Measurements from ENCODE around the gene PANK1. TPM values are rescaled to one million over a fixed set of nuclear protein-coding genes. Genes with fewer than 3 reads are reported as not detected.

PANK1 gene
- polyA plus RNA-seq, 1 of the 3 experiments (the other 2 are of a cell fraction) = 4.2 TPM

GRCh38 chr10:89589101-89589720 lies 55.8 kb downstream of the PANK1 start:
- no peaks in the 10 kb centered on the region for H4K20me1 ChIP-seq (ENCODE audit: insufficient read depth)
- H3K36me3 ChIP-seq (replicated peaks in 1 of 2; ENCODE audit: control insufficient read depth in 1 of 2, insufficient read depth in 2 of 2, low read length in 1 of 2) = peaks cover 19 to 52% of the 10 kb centered on the region in 2 experiments
- no peak overlapping the region for H3K4me3 ChIP-seq (ENCODE audit: low read depth in 2 of 2, low read length in 1 of 2)
- no peaks in the 10 kb centered on the region for H3K9me2 ChIP-seq
- ChIA-PET POLR2A (no interaction called here), CTCF (interaction anchor here (2.0 kb wide), 1 partner anchor 24 kb away, joined by 5 read pairs; no protein-coding TSS in a partner anchor)
- no peak overlapping the region for H2AFZ ChIP-seq (ENCODE audit: low read depth)
- H3K4me2 ChIP-seq = no peak overlapping the region
- H3K9me3 ChIP-seq = no peaks in the 10 kb centered on the region
- WGBS (ENCODE audit: low lambda C conversion rate) = 97% methylated on average over 5 of the region's 5 CpGs
- no peaks in the 10 kb centered on the region for H3K27me3 ChIP-seq (ENCODE audit: insufficient read depth)
- no peaks in the 10 kb centered on the region for H3K79me2 ChIP-seq (ENCODE audit: insufficient read depth)
- no peak overlapping the region for H3K9ac ChIP-seq
- no peak for TF ChIP-seq USF1 (IDR thresholded peaks at IDR 0.05; ENCODE audit: borderline replicate concordance, low read depth)
- TF ChIP-seq TCF12 (IDR thresholded peaks at IDR 0.05) = no peak
- TF ChIP-seq USF2 (IDR thresholded peaks at IDR 0.05; ENCODE audit: borderline replicate concordance, low read depth, low read length) = no peak
- no peak for TF ChIP-seq TEAD4 (IDR thresholded peaks at IDR 0.05; ENCODE audit: borderline replicate concordance, insufficient read depth)
- TF ChIP-seq MAX (IDR thresholded peaks at IDR 0.05; ENCODE audit: low read depth) = no peak
- no peak for TF ChIP-seq FOXM1 (IDR thresholded peaks at IDR 0.05; ENCODE audit: low read depth)
- no peak for TF ChIP-seq SMC3 (IDR thresholded peaks at IDR 0.05; ENCODE audit: low read depth, low read length)
- no peak for DNase-seq
- H3K4me1 ChIP-seq (ENCODE audit: control insufficient read depth in 1 of 2, insufficient read depth in 2 of 2, low read depth in 1 of 2, low read length in 1 of 2) = 0 out of 4 replicates have a peak, but pooled peaks cover 0 to 5% of the 10 kb centered on the region in 2 experiments
- no peak overlapping the region for H3K27ac ChIP-seq (ENCODE audit: low read depth in 2 of 2, low read length in 1 of 2)
- H3F3A ChIP-seq (replicated peaks; ENCODE audit: insufficient read depth) = no peaks in the 10 kb centered on the region

- TF ChIP-seq JUND (IDR thresholded peaks at IDR 0.05) = no peak
- no peak for TF ChIP-seq MEF2A (IDR thresholded peaks at IDR 0.05; ENCODE audit: borderline replicate concordance, low read depth)
- no peak for TF ChIP-seq USF2 (IDR thresholded peaks at IDR 0.05; ENCODE audit: borderline replicate concordance, low read depth, low read length)
- peaks cover 19 to 50% of the 10 kb centered on the region in 2 experiments for H3K36me3 ChIP-seq (replicated peaks in 1 of 2; ENCODE audit: control insufficient read depth in 1 of 2, insufficient read depth in 2 of 2, low read length in 1 of 2)
- no peak overlapping the region for H3K27ac ChIP-seq (ENCODE audit: low read depth in 2 of 2, low read length in 1 of 2)
- no peaks in the 10 kb centered on the region for H3K79me2 ChIP-seq (ENCODE audit: insufficient read depth)
- DNase-seq = no peak
- WGBS (ENCODE audit: low lambda C conversion rate) = 96% methylated on average over 3 of the region's 3 CpGs
- H3K4me1 ChIP-seq (ENCODE audit: control insufficient read depth in 1 of 2, insufficient read depth in 2 of 2, low read depth in 1 of 2, low read length in 1 of 2) = 0 out of 4 replicates have a peak, but pooled peaks cover 0 to 5% of the 10 kb centered on the region in 2 experiments
- H3K9me2 ChIP-seq = no peaks in the 10 kb centered on the region
- H3K4me2 ChIP-seq = no peak overlapping the region
- no peaks in the 10 kb centered on the region for H4K20me1 ChIP-seq (ENCODE audit: insufficient read depth)
- H3K4me3 ChIP-seq (ENCODE audit: low read depth in 2 of 2, low read length in 1 of 2) = no peak overlapping the region
- H2AFZ ChIP-seq (ENCODE audit: low read depth) = no peak overlapping the region
- CTCF ChIA-PET = interaction anchor here (2.0 kb wide), 1 partner anchor 24 kb away, joined by 5 read pairs; no protein-coding TSS in a partner anchor
- POLR2A ChIA-PET = no interaction called here
- H3K9me3 ChIP-seq = no peaks in the 10 kb centered on the region
- no peaks in the 10 kb centered on the region for H3K27me3 ChIP-seq (ENCODE audit: insufficient read depth)
- H3F3A ChIP-seq (replicated peaks; ENCODE audit: insufficient read depth) = no peaks in the 10 kb centered on the region
- no peak overlapping the region for H3K9ac ChIP-seq
Measured at GRCh38 chr10:89588671-89589070, 56.4 kb downstream of the PANK1 start.
